Erythroblast (primary cell): ENCODE measurements around the gene ZC3H18.

ENCODE experiments used
- GATA1 ChIP-seq: IDR thresholded peaks from 2 replicates; pipeline ENCODE4 v1.6.1; 2011; ENCODE audit warnings: low read depth, mild to moderate bottlenecking, control low read depth, low read length, moderate library complexity
- POLR2A ChIP-seq: IDR thresholded peaks from 2 replicates; pipeline ENCODE4 v1.6.1; 2011; ENCODE audit warnings: mild to moderate bottlenecking, low read length

DNA sequence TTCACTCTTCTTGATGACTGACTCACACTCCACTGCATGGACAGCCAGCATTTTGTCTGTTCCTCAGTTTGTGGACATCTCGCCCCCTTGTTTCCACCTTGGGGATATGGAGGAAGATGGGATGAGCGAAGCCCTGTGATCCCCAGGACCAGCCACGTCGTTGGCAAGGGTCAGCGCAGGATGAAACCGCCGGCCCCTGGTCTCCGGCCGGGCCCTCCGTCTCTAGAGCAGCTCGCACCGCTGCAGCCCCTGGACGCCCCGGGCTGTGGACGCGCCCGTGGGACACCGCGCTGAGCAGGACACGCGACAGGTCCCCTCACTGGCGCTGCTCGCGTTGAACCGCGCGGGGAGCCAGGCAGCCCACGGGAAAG lies 604 bp upstream of the ZC3H18 start:
- no peak for TF ChIP-seq GATA1
- TF ChIP-seq POLR2A = no peak
